Esophagus (tissue), 2 donors: Measurements from ENCODE around the gene KLF5. TPM values are rescaled to one million over a fixed set of nuclear protein-coding genes. Genes with fewer than 3 reads are reported as not detected.
"Not testable (repeated sequence)": the region's sequence is repeated elsewhere in the genome, so short reads cannot be mapped to it uniquely, and the experiment has no call there.

Experiments used
- H3K27ac ChIP-seq, 2 donors: one replicate each; pipeline ENCODE4 v1.5.1; 2013; ENCODE audit warnings: low read depth in 2 of 2, mild to moderate bottlenecking in 2 of 2, inconsistent platforms in 1 of 2, low read length in 1 of 2, moderate library complexity in 1 of 2
- H3K27me3 ChIP-seq, 2 donors: one replicate each; pipeline ENCODE4 v1.6.1; 2013; ENCODE audit warnings: low read length in 2 of 2, control low read depth in 1 of 2, mild to moderate bottlenecking in 1 of 2; ENCODE audit not compliant: insufficient read depth in 2 of 2, control insufficient read depth in 1 of 2
- H3K36me3 ChIP-seq, 2 donors: one replicate each; pipeline ENCODE4 v1.6.1; 2013; ENCODE audit warnings: low read length in 1 of 2; ENCODE audit not compliant: control insufficient read depth in 2 of 2, insufficient read depth in 2 of 2
- H3K4me1 ChIP-seq, 2 donors: one replicate each; pipeline ENCODE4 v1.6.1; 2013; ENCODE audit warnings: low read length in 1 of 2; ENCODE audit not compliant: control insufficient read depth in 2 of 2, insufficient read depth in 2 of 2
- H3K4me3 ChIP-seq, 2 donors: one replicate each; pipeline ENCODE4 v1.5.1; 2013; ENCODE audit warnings: low read length in 2 of 2, mild to moderate bottlenecking in 2 of 2, low read depth in 1 of 2, moderate library complexity in 1 of 2
- H3K9me3 ChIP-seq, 2 donors: one replicate each; pipeline ENCODE4 v1.6.1; 2013; ENCODE audit warnings: mild to moderate bottlenecking in 2 of 2, low read depth in 1 of 2, low read length in 1 of 2, moderate library complexity in 1 of 2; ENCODE audit not compliant: control insufficient read depth in 2 of 2, insufficient read depth in 1 of 2
- WGBS, 2 donors: extraction: QIAGEN DNeasy Blood & Tissue Kit; methylation state at CpG; one replicate each; pipeline ENCODE4 v1.1.7; 2013; 5-methylcytosine and 5-hydroxymethylcytosine counted together
- polyA plus RNA-seq, 2 donors: library from polyadenylated mRNA; stranded (reverse); fragments of 200-250 nt; gene quantifications; one replicate each; pipeline ENCODE4 v1.2.3, GENCODE V29; 2013
- donor health status: healthy with polysubstance abuse.
- donor health status: Bipolar disorder and iron deficiency.

The KLF5 gene
- polyA plus RNA-seq, 2 donors: 196 to 245 TPM

GRCh38 chr13:73092829-73093228 is 34.0 kb downstream of the KLF5 start:
- H3K4me1 ChIP-seq: no peaks in the 10 kb centered on the region
- no peak overlapping the region for H3K4me3 ChIP-seq
- no peak overlapping the region for H3K27ac ChIP-seq
- no peaks in the 10 kb centered on the region for H3K36me3 ChIP-seq
- H3K9me3 ChIP-seq: no peaks in the 10 kb centered on the region
- H3K27me3 ChIP-seq: no peaks in the 10 kb centered on the region

- Histone ChIP-seq H3K9me3 (no peaks in the 10 kb centered on the region), H3K27ac (peak overlapping the region in 1 of 2 donors; percentile 41), H3K4me3 (no peak overlapping the region), H3K36me3 (no peaks in the 10 kb centered on the region), H3K27me3 (no peaks in the 10 kb centered on the region), H3K4me1 (no peaks in the 10 kb centered on the region)
- WGBS, 2 donors: 37 to 50% methylated on average over 2 of the region's 2 CpGs
Observed at GRCh38 chr13:73096173-73096572, 37.4 kb downstream of the KLF5 start.

- WGBS, 2 donors: 76 to 78% methylated on average over 5 of the region's 5 CpGs
- no peak overlapping the region for H3K4me3 ChIP-seq
- H3K27me3 ChIP-seq: no peaks in the 10 kb centered on the region
- no peaks in the 10 kb centered on the region for H3K4me1 ChIP-seq
- H3K9me3 ChIP-seq: no peaks in the 10 kb centered on the region
- H3K36me3 ChIP-seq: no peaks in the 10 kb centered on the region
- H3K27ac ChIP-seq: no peak overlapping the region
Observed at GRCh38 chr13:73096638-73097037, 37.8 kb downstream of the KLF5 start.

GRCh38 chr13:73100781-73101180 is 42.0 kb downstream of the KLF5 start:
- H3K36me3 ChIP-seq, H3K27ac ChIP-seq, H3K4me1 ChIP-seq, H3K9me3 ChIP-seq, H3K27me3 ChIP-seq, H3K4me3 ChIP-seq: not testable (repeated sequence)
- WGBS, 2 donors: 95 to 98% methylated on average over 10 of the region's 10 CpGs

- H3K9me3 ChIP-seq: no peaks in the 10 kb centered on the region
- H3K27ac ChIP-seq: no peak overlapping the region
- H3K36me3 ChIP-seq: no peaks in the 10 kb centered on the region
- WGBS, 2 donors: 86 to 88% methylated on average over 2 of the region's 2 CpGs
- no peaks in the 10 kb centered on the region for H3K4me1 ChIP-seq
- no peaks in the 10 kb centered on the region for H3K27me3 ChIP-seq
- H3K4me3 ChIP-seq: no peak overlapping the region
Observed at GRCh38 chr13:73101351-73102007, 42.7 kb downstream of the KLF5 start.

- H3K27ac ChIP-seq: no peak overlapping the region
- 67 to 71% methylated on average over 1 of the region's 1 CpG for WGBS, 2 donors
- no peaks in the 10 kb centered on the region for H3K9me3 ChIP-seq
- H3K36me3 ChIP-seq: no peaks in the 10 kb centered on the region
- H3K4me3 ChIP-seq: no peak overlapping the region
- no peaks in the 10 kb centered on the region for H3K4me1 ChIP-seq
- H3K27me3 ChIP-seq: no peaks in the 10 kb centered on the region
Observed at GRCh38 chr13:73103238-73103637, 44.4 kb downstream of the KLF5 start.

- H3K4me1 ChIP-seq: peaks cover 0 to 4% of the 10 kb centered on the region in 2 donors
- no peaks in the 10 kb centered on the region for H3K27me3 ChIP-seq
- H3K4me3 ChIP-seq: no peak overlapping the region
- H3K9me3 ChIP-seq: no peaks in the 10 kb centered on the region
- H3K36me3 ChIP-seq: no peaks in the 10 kb centered on the region
- 71 to 73% methylated on average over 10 of the region's 10 CpGs for WGBS, 2 donors
- H3K27ac ChIP-seq: no peak overlapping the region
Observed at GRCh38 chr13:73106513-73107178, 47.8 kb downstream of the KLF5 start.

- Histone ChIP-seq H3K27ac (no peak overlapping the region), H3K36me3 (no peaks in the 10 kb centered on the region), H3K4me1 (peaks cover 0 to 4% of the 10 kb centered on the region in 2 donors), H3K27me3 (no peaks in the 10 kb centered on the region), H3K4me3 (no peak overlapping the region), H3K9me3 (no peaks in the 10 kb centered on the region)
- WGBS, 2 donors: 66 to 71% methylated on average over 3 of the region's 3 CpGs
Observed at GRCh38 chr13:73107481-73107880, 48.7 kb downstream of the KLF5 start.

- 64 to 69% methylated on average over 8 of the region's 8 CpGs for WGBS, 2 donors
- H3K9me3 ChIP-seq: no peaks in the 10 kb centered on the region
- no peak overlapping the region for H3K4me3 ChIP-seq
- H3K4me1 ChIP-seq: peaks cover 0 to 4% of the 10 kb centered on the region in 2 donors
- no peaks in the 10 kb centered on the region for H3K36me3 ChIP-seq
- H3K27me3 ChIP-seq: no peaks in the 10 kb centered on the region
- no peak overlapping the region for H3K27ac ChIP-seq
Observed at GRCh38 chr13:73107970-73108369, 49.2 kb downstream of the KLF5 start.
